ENCODE measurements around the gene TMEM37.
A peak's percentile ranks its signal among the peaks of the same experiment; 100 is the strongest.
"Not testable (repeated sequence)": the region's sequence is repeated elsewhere in the genome, so short reads cannot be mapped to it uniquely, and the experiment has no call there.

Gene TMEM37, protein sequence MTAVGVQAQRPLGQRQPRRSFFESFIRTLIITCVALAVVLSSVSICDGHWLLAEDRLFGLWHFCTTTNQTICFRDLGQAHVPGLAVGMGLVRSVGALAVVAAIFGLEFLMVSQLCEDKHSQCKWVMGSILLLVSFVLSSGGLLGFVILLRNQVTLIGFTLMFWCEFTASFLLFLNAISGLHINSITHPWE

DNA sequence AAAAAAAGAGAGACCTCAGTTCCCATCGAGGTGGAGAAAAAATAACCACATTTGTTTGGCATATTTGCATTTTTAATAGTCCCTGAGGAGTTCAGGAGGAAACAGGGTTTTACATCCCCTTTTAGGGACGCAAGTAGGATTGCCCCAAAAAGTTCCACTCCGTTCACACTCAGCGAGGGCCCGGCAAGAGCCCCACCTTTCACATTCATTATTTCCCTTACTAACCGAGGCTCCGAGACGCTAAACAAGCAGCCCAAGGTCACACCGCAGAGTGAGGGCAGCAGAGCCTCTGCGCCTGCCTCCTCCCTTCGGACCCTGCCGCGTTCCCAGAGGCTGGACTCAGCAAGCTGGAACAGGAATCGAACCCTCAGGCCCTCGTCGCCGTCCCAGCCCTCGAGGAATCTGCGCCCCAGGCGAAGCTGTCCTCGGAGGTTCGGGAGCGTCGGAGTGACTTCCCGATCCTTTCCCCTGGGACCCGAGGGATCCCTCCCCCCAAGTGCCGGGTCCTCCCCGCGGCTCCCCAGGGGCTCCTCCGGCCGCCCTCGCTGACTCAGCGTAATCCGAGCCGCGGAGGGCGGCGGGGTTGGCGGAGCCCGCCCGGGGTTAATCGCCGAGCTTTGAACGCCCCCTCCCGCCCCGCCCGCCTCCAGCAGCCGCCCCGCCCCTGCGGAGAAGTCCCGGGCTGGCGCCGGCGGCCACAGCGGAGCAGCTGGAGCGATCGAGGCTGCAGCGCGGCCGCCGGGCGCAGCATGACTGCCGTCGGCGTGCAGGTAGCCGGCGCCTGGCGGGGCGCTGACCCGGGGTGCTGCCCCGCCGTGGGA is at the start of gene TMEM37:
Gene TMEM37, plus strand, starts transcription at position 700 of the 821 bp plus-strand sequence. Its CDS starts 50 bp downstream, at position 750.
- peak; percentile 60 for DNase-seq

DNA sequence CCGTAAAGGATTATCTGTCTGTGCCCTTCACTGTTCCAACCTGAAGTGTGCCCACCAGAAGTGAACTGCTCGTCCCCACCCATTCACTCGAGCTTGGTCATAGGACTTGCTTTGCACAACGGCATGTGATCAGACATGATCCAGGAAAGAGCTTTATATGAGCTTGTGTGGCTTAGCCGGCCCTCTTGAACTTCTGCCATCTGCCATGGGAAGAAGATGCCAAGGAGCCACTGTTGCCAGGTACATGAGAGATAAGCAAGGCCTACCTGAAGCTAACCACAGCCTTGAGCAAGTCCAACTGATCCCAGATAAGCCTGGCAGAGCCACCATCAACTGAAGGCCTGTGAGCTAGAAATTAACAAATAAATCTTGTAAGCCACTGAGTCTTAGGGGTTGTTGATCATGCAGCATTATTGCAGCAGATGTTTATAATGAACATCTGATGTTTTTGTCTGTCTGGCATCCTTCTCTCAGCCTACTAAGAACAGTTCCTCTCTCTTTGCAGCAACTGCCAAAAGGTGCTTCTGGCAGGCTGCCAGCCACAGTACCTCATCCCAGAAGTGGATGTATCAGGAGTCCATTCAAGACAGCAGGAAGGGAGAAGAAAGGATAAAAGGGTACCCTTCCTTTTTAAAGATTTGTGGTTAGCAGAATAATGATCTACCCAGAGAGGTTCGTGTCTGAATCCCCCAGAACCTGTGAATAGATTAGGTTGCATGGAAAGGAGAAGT is 48.1 kb upstream of the TMEM37 start:
- DNase-seq = peak; percentile 3

DNA sequence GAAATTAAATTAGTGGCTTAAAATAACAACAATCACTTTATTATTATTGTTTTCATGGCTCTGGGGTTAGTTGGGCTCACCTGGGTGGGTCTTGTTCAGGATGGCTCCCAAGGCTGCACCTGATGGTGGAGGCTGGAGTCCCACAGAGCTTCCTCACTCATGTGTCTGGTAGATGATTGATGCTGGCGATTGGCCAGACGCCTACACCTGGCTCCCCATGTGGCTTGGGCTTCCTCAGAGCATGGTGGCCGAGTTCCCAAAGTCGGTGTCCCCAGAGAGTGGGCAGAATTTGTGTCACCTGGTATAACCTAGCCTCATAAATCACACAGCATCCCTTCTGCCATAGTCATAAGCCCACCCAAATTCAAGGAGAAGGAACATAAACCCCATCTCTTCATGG is 46.7 kb upstream of the TMEM37 start:
- no peak for DNase-seq

DNA sequence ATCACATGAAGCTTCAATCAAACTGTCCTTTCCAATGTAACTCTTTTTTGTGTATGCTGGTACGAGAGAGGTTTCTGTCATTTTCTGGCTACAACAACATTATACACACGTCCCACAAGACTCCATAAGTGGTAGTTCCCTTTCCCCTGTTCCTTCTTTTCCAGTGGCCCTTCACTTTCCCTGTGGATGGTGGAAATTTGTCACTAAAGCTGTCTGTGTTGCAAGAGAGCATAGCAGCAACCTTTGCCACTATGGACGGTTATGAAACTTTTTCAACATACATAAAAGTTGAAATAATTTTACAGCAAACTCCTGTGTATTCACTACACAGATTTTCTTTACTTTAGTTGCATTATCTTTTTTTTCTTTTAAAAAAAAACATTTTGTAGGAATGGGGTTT is 46.2 kb upstream of the TMEM37 start:
- DNase-seq = no peak

DNA sequence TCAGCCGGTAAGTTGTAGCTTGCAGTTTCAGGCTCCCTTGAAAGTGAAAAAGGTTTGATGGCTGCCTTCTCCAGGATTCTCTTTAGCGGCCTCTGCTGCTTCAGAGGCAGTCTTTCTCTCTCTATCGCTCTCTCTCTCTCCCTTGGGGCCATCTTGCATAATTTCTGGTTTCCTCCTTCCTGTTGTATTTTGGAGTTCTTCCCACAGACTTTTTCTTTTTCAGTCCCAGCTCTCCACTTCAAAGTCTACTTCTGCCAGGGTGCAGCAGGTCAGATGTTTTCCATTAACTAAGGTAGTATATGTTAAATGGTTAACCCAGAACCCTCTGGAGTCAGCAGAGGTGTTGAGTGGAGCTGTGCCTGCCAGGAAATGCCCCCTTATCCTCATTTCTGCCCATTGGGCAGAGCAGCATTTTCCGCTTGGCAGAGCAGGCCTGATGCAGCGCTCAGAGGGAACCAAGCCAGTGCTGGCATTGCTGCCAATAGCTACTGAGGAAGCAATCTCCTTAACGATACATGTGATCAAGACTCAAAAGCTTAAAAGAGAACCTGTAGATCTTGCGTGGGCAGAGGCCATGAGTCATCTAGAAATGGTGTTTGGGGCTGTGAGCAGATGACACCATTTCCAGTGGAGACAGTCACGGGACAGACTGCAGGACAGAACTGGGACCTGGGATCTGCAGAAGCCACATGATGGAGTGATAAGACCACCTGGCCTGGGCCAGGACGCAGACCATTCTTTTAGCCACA is 44.1 kb upstream of the TMEM37 start:
- no peak for DNase-seq

DNA sequence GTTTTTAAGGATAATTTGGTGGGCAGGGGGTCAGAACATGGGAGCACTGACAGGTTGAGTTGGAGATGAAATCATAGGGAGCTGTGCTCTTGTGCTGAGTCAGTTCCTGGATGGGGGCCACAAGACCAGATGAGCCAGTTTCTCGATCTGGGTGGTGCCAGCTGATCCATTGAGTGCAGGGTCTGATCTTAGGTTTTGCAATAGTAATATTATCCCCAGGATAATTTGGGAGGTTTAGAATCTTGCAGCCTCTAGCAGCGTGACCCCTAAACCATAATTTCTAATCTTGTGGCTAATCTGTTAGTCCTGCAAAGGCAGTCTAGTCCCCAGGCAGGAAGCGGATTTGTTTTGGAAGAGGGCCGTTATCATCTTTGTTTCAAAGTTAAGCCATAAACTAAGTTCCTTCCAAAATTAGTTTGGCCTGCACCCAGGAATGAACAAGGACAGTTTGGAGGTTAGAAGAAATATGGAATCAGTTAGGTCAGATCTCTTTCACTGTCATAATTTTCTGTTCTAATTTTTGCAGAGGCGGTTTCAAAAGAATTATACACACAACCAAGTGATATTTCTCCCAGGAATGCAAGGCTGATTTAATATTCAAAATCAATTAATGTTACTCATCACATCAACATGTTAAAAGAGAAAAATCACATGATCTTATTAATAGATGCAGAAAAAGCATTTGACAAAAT is 41.9 kb upstream of the TMEM37 start:
- no peak for DNase-seq

DNA sequence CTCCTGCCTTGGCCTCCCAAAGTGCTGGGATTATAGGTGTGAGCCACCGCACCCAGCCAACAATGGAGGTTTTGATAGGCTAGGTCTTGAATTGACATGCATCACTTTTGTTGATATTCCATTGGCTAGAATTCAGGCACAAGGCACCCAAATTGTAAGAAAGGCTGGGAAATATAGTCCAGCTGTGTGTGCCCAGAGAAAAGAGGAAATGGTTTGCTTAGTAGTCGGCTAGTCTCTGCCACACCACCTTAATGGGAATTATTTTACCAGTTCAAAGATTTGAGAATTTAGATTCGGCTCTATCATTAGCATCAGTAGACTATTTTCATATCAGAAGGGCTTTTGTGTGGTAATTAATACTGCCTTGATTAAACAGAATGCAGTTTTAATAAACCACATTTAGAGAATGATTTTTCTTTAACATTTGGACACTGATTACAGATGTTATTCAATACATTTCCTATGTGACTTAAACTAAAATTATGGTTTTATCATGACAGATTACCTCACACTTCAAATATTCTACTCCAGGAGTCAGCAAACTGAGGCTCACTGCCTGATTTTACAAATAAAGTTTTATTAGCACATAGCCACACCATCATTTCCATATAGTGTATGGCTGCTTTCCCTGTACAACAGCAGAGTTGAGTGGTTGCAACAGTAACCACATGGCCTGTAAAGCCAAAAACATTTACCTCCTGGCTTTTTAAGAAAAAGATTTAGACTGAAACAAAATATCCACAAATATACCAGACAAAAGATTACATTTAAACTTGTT is 37.5 kb upstream of the TMEM37 start:
- DNase-seq = no peak

DNA sequence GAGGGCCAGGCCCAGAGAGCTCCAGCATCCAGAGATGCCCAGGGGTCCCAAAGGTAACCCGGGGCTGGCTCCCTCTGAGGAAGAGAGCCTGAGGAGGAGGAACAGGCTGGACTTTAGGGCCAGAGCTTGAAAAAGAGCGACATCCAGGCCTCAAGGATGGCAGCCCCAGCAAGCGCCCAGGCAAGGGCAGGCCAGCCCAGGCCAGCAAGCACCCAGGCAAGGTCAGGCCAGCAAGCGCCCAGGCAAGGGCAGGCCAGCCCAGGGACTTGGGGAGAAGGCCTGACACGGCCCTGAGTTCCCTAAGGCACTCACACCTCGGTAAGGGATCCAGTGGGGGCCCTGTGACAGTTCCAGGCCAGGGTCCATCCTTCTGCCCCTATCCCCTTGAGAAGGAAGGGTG is 34.5 kb upstream of the TMEM37 start:
- no peak for DNase-seq

DNA sequence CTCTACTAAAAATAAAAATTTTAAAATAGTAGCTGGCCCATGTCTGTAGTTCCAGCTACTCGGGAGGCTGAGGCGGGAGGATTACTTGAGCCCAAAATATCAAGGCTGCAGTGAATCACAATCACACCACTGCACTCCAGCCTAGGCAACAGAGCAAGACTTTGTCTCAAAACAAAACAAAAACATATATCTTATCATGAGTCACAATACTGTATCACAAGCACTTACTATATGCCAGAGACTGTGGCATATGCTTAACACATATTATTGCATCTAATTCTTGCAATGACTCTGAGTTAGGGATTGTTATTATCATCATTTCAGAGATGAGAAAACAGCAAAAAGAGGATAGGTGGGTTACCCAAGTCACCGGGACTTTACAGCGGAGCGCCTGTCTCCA is 29.5 kb upstream of the TMEM37 start:
- no peak for DNase-seq

DNA sequence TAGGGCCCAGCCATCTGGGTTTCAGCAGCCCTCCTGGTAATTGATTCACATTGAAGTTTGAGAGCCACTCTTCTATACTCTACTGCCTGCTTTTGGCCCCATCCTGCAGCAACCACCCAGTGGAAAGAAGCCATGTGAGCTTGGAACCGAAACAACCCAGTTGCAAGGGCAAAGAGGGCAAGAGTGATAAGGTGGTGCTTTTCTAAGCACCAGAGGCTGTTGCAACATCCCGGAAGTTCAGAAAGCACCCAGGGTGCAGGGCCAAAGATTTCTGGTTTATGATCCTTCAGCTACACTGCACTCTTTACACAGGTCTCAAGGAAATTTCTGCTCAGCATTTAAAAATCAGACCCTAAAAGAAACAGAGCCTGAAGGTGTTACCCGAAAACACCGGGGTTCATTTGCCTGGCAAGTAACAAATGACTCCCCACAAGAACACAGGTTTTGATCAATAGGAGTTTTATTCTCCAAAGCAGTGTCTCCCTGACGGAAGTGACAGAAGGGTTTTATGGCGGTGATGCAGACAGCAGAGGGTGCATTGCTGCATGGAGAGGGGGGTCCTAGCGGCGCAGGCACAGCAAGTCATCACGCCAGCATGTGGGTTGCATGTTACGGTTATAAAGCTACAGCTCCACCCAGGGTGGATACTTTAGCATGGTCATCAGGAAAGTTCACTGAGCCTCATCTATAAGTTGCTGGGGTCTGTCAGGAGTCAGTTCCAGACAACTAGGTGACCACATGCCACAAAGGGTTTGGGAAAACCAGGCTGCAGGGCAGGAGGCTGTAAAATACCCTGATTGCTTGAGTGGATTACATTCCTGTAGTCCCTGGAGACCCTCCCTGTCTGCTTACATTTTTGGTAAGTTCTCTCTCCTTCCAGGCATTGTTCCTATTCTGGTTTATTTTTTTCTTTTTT is 28.8 kb upstream of the TMEM37 start:
- DNase-seq = no peak

DNA sequence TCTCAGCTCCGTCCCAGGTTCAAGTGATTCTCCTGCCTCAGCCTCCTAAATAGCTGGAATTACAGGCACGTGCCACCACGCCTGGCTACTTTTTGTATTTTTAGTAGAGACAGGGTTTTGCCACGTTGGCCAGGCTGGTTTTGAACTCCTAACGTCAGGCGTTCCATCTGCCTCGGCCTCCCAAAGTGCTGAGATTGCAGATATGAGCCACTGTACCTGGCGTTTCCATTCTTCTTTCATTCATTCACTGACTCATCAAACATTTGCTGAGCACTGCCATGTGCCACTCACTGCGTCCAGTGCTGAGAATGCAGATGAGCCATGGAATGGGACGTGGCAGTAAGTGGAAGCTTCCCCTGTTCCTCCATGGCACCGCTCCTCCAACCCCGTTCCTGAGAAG is 28.0 kb upstream of the TMEM37 start:
- DNase-seq = not testable (repeated sequence)

DNA sequence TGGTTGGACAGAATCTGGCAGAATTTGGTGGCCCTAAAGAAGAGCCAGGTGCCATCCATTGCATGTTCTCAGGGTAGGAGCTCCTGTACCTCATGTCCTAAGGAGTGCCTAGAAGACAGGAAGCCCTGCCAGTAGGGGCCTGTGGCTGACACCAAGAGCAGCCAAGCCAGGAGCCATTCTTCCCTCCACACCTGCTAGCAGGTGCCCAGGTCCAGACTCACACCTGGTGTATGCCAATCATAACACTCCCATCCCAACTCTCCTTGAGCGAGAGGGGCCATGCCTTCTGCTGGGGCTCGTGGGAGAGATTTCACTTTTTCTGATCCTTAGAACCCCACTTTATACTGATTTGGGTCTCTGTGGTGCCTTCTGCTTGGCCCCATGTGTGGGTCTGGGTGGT is 26.5 kb upstream of the TMEM37 start:
- DNase-seq = no peak

DNA sequence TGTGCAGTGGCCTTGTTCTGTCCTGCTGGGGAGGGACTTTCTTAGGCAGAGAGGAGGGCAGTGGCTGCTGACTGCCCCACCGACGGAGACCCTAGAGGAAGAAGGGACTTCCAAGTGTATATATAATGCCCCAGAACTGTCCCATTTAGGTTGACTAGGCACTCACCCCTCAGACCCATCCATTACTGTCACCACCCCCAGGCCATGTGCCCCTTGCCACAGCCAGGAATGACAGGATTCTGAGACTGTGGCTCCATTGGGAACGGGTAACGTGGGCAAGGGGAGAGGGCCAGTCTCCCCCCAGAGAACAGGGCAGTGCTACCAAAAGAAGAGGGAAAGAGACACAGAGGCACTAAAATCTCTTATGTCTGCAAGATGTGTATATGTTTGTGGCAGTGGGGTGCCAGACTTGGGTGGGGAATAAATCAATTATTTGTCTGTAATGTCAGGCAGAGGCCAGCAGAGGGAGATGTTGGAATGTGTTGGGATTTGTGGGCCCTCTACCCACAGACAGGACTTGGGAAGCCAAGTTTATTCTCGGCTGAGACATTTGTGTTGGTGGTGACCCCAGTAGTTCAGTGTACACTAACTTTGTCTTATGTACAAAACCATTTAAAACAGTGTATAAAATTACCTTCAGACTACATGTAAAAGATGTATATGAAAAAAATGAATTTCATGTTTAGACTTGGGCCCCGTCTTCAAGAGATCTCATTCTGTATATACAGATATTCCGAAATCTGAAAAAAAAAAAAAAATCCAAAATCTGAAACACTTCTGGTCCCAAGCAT is 24.0 kb upstream of the TMEM37 start:
- DNase-seq = peak; percentile 67

DNA sequence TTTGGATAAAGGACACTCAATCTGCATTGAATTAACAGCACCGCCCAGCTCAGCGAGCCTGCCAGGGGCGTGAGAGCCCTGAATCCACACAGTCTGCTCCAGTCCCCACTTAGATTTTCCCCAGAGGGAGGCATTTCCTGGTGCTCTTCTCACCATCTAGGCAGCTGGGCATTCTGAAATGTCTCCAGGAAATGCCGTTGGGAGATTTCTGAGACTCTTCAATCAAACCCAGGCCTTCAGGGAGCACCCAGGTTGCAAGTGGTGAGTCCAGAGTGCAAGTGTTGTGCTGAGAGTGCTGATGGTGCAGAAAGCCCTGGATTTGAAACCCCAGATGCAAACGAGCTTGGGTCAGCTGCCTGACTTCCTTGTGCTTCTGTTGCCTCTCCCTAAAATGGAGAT is 23.4 kb upstream of the TMEM37 start:
- no peak for DNase-seq

DNA sequence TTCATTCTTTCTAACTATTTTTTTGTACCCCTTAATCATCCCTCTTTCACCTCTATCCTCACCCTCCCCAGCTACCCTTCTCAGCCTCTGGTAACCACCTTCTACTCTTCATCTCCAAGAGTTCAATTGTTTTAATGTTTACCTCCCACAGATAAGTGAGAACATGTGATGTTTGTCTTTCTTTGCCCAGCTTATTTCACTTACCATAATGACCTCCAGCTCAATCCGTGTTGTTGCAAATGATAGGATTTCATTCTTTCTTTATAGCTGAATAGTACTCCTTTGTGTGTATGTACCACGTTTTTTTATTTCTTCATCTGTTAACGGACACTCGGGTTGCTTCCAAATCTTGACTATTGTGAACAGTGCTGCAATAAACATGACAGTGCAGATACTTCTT is 22.1 kb upstream of the TMEM37 start:
- peak; percentile 23 for DNase-seq

DNA sequence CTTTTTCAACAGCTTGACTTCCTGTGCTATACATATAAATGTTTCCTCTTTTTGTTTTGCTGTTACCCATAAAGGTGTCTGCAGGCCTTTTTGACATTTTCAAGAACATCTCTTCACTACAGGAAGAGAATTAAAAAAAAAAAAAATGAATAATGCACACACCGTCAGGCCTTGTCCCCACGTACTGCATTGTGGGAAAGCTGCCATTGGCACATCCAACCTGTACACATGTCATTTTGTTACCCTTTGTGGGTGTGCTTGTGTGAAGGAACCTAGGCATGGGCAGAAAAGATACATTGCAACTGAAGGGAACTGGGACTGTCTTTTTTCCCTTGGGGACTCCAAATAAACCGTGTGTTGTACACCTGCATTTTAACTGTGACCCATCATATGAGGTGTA is 16.8 kb upstream of the TMEM37 start:
- no peak for DNase-seq

DNA sequence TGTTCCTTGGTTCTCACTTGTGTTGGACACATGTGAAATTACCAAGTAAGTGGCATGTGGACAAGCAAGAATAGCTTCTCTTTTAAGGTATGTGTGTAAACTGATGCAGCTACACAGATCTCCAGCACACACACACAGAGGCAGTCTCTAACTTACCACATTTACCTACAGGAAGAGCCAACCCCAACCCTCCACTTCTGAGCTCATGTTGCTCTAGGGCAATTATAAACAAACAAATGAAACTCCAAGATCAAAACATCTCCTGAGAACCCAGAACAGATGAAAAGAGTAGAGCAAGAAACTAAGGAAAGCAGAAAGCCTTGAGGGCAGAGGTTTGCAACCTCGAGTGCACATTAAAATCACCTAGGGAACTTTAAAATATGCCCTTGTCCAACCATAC is 16.0 kb upstream of the TMEM37 start:
- no peak for DNase-seq

DNA sequence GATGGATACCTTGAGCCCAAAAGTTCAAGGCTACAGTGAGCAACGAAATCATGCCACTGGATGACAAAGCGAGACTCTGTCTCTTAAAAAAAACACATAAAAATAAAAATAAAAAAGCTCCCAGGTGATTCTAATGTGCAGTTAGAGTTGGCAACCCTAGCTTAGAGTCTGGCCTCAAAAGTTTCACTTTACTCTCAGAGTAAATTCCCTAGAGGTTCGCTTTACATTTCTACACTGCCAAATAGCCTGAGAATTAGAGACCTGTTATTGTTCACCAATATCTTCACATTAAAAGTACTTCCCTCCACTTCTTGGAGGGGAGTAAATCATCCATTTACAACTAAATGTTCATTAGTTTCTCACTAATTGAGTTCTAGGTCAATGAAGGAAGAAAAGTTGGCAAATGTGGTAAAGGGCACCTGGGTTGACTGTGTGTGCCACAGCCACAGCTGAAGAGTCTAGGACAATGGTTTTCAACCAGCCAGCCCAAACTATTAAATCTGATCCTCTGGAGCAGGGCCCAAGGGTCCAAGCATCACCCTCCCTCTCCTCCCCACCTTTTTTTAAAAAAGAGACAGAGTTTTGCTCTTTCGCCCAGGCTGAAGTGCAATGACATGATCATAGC is 15.2 kb upstream of the TMEM37 start:
- DNase-seq = no peak

DNA sequence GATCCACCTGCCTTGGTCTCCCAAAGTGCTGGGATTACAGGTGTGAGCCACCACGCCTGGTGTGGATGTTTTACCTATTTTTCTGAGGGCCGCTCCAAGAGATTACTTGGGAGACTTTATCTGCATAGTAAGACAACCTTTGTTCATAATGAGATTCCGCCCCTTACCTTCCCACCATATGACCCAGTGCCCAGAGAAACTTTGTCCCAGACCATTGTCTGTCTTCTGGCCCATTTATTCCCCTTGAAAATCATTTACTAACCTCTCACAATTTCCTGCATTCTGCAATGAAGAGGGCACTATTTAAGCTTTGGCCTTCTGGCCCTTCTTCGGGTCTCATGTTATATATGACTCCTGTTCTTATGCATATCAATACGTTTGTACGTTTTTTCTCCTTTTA is 13.7 kb upstream of the TMEM37 start:
- DNase-seq = no peak

Measured in NCI-H510A treated with DMSO at 0.1 percent for 48 hours (cell line).